Adrenal gland (tissue), 12 donors: ENCODE measurements around the gene GLYR1. TPM values are rescaled to one million over a fixed set of nuclear protein-coding genes. Genes with fewer than 3 reads are reported as not detected.

Source experiments
- DNase-seq, 7 donors: peaks; one replicate each; pipeline ENCODE4 v3.0.0-alpha.2; 2019 to 2020
- H3K27ac ChIP-seq, 5 donors: fragments of 200-600 bp; sonication (generic) in 4 of 5; 1 replicate in 3 of 5; 2 replicates in 2 of 5; pipeline versions ENCODE4 v1.5.1 to v1.8.0; 2016 to 2020; ENCODE audit warnings: mild to moderate bottlenecking in 1 of 5
- H3K27me3 ChIP-seq: fragments of 200-600 bp; 2 replicates; pipeline ENCODE4 v1.8.0; 2021
- H3K36me3 ChIP-seq, 2 donors: fragments of 200-600 bp; replicated peaks in 1 of 2; 1 replicate in 1 of 2; 2 replicates in 1 of 2; pipeline versions ENCODE4 v1.5.1 to v1.8.0; 2018 to 2022
- H3K4me1 ChIP-seq, 2 donors: fragments of 200-600 bp; replicated peaks in 1 of 2; 1 replicate in 1 of 2; 2 replicates in 1 of 2; pipeline versions ENCODE4 v1.5.1 to v1.8.0; 2018 to 2021
- H3K4me3 ChIP-seq, 4 donors: fragments of 200-600 bp; sonication (generic) in 3 of 4; one replicate each; pipeline ENCODE4 v1.5.1; 2016 to 2018
- H3K9me3 ChIP-seq, 3 donors: fragments of 200-600 bp; sonication (generic) in 1 of 3; replicated peaks in 1 of 3; 1 replicate in 2 of 3; 2 replicates in 1 of 3; pipeline versions ENCODE4 v1.5.1 to v1.8.0; 2016 to 2021
- CTCF ChIP-seq, 6 experiments: fragments of 450-650 bp in 4 of 6; fragments of 200-600 bp in 2 of 6; sonication (generic) in 1 of 6; IDR thresholded peaks; 1 replicate in 5 of 6; 2 replicates in 1 of 6; pipeline versions ENCODE4 v1.5.1 to v1.8.0; 2016 to 2021; ENCODE audit warnings: antibody characterized with exemption in 6 of 6, mild to moderate bottlenecking in 2 of 6, moderate library complexity in 1 of 6
- POLR2A ChIP-seq, 2 donors: fragments of 450-650 bp; IDR thresholded peaks; one replicate each; pipeline ENCODE4 v1.6.1; 2017; ENCODE audit warnings: antibody characterized with exemption in 2 of 2, mild to moderate bottlenecking in 2 of 2, moderate library complexity in 1 of 2
- WGBS, 4 donors: extraction: QIAGEN DNeasy Blood & Tissue Kit in 2 of 4; methylation state at CpG; one replicate each; pipeline versions ENCODE4 v1.1.5 to v1.1.7; 2013 to 2017; 5-methylcytosine and 5-hydroxymethylcytosine counted together
- intact Hi-C, 2 donors: fragments of 100-400 bp; cut with DNase I; formaldehyde crosslinking; loops; one replicate each; pipeline versions ENCODE4 v1.14.1 to v1.15.0; 2022 to 2023
- polyA plus RNA-seq, 3 donors: library from polyadenylated mRNA; stranded (reverse); fragments of 200-250 nt in 2 of 3; fragments of 350-450 nt in 1 of 3; fragmentation: Illumina TruSeq in 1 of 3; extraction: RNeasy Lipid Tissue Mini Kit (QIAGEN cat#74804) in 1 of 3; gene quantifications; one replicate each; pipeline ENCODE4 v1.2.3, GENCODE V29; 2013 to 2014
- total RNA-seq, 9 donors: library from RNA; depleted of rRNA in 4 of 9; stranded (reverse); fragments of >200 nt in 4 of 9; fragments of 120-200 nt in 1 of 9; fragmentation: NEBNext Ultra II Directional in 1 of 9; extraction: Animal tissue kit (Norgen Biotek cat#: 25700) in 1 of 9; gene quantifications; one replicate each; pipeline versions ENCODE4 v1.1.0 to v1.2.4, GENCODE V29; 2013 to 2023
- donor health status: healthy with polysubstance abuse.
- donor health status: Bipolar disorder and iron deficiency.
- donor health status: DM: yes; HTN: yes; CAD: no.
- donor health status: DM: no; HTN: no; CAD: no.
- donor health status: DM: no; HTN: no; CAD: no.
- donor health status: DM: yes; HTN: yes; CAD: no.

Gene GLYR1
- total and polyA plus RNA-seq, 12 donors, result 39.3 to 118 (median 69.1) TPM

DNA sequence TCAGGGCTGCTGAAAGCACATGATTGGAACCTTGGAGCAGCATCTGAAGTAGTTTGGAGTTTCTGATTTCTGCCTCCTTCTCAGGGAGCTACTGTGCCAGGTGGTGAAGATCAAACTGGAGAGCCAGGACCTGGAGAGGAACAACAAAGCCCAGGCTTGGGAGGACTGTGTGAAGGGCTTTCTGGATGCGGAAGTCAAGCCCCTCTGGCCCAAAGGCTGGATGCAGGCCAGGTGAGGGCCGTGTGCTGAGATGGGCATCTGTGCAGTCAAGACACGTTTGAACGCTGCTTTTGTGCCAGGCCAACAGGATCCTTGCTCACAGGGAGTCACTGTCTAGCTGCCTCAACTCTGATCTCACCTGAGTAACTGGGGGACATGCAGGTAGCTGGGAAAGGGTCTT, 24.0 kb upstream of the GLYR1 start:
- Histone ChIP-seq H3K9me3 (no peaks in the 10 kb centered on the region), H3K27ac (no peak overlapping the region), H3K36me3 (peaks cover 0 to 71% of the 10 kb centered on the region in 2 donors), H3K4me1 (peaks cover 0 to 13% of the 10 kb centered on the region in 2 donors), H3K27me3 (no peaks in the 10 kb centered on the region), H3K4me3 (no peak overlapping the region)
- no peak for DNase-seq
- WGBS, 4 donors, result 74 to 94% (median 92%) methylated on average over 3 to 4 of the region's 4 CpGs
- no peak for TF ChIP-seq POLR2A (IDR thresholded peaks at IDR 0.05)
- TF ChIP-seq CTCF (IDR thresholded peaks at IDR 0.05), result no peak
- intact Hi-C loops, result no loop called here

GRCh38 chr16:4870138-4870671, 23.1 kb upstream of the GLYR1 start:
- intact Hi-C loops, result no loop called here

GRCh38 chr16:4869147-4869805, 22.2 kb upstream of the GLYR1 start:
- intact Hi-C loops, result no loop called here
- TF ChIP-seq POLR2A (IDR thresholded peaks at IDR 0.05), result no peak
- no peak for TF ChIP-seq CTCF (IDR thresholded peaks at IDR 0.05)
- H3K4me1 ChIP-seq, result peaks cover 0 to 25% of the 10 kb centered on the region in 2 donors
- H3K36me3 ChIP-seq, result peaks cover 0 to 53% of the 10 kb centered on the region in 2 donors
- no peak overlapping the region for H3K4me3 ChIP-seq
- H3K27me3 ChIP-seq, result no peaks in the 10 kb centered on the region
- peak in 5 of 7 donors; percentile 52 to 81 (median 59) for DNase-seq
- no peaks in the 10 kb centered on the region for H3K9me3 ChIP-seq
- WGBS, 4 donors, result 68 to 77% (median 72%) methylated on average over 13 of the region's 13 CpGs
- peak overlapping the region in 2 of 5 donors; percentile 56 to 62 for H3K27ac ChIP-seq

More at GRCh38 chr16:4870138-4870671, 23.1 kb upstream of the GLYR1 start:
- no peaks in the 10 kb centered on the region for H3K9me3 ChIP-seq
- DNase-seq, result peak in 1 of 7 donors; percentile 48
- no peak overlapping the region for H3K4me3 ChIP-seq
- peaks cover 0 to 62% of the 10 kb centered on the region in 2 donors for H3K36me3 ChIP-seq
- TF ChIP-seq POLR2A (IDR thresholded peaks at IDR 0.05) (no peak), CTCF (IDR thresholded peaks at IDR 0.05) (no peak)
- peaks cover 0 to 17% of the 10 kb centered on the region in 2 donors for H3K4me1 ChIP-seq
- H3K27ac ChIP-seq, result peak overlapping the region in 2 of 5 donors; percentile 56 to 62
- no peaks in the 10 kb centered on the region for H3K27me3 ChIP-seq
- WGBS, 4 donors, result 94 to 97% (median 95%) methylated on average over 14 to 21 of the region's 21 CpGs

GRCh38 chr16:4868535-4868934, 21.4 kb upstream of the GLYR1 start:
- no peak overlapping the region for H3K4me3 ChIP-seq
- H3K27ac ChIP-seq, result no peak overlapping the region
- WGBS, 4 donors, result 91 to 97% (median 94%) methylated on average over 7 of the region's 7 CpGs
- intact Hi-C loops, result no loop called here
- H3K36me3 ChIP-seq, result peaks cover 0 to 45% of the 10 kb centered on the region in 2 donors
- H3K9me3 ChIP-seq, result no peaks in the 10 kb centered on the region
- no peaks in the 10 kb centered on the region for H3K27me3 ChIP-seq
- DNase-seq, result peak in 1 of 7 donors; percentile 34
- TF ChIP-seq POLR2A (IDR thresholded peaks at IDR 0.05) (no peak), CTCF (IDR thresholded peaks at IDR 0.05) (no peak)
- peaks cover 0 to 28% of the 10 kb centered on the region in 2 donors for H3K4me1 ChIP-seq
